ENCODE measurements around the gene LTBP1. TPM values are rescaled to one million over a fixed set of nuclear protein-coding genes. Genes with fewer than 3 reads are reported as not detected.

Gene LTBP1
- total and polyA plus RNA-seq, 7 experiments from 2014 or later, result 0.29 to 2.1 TPM; not detected in 5

DNA sequence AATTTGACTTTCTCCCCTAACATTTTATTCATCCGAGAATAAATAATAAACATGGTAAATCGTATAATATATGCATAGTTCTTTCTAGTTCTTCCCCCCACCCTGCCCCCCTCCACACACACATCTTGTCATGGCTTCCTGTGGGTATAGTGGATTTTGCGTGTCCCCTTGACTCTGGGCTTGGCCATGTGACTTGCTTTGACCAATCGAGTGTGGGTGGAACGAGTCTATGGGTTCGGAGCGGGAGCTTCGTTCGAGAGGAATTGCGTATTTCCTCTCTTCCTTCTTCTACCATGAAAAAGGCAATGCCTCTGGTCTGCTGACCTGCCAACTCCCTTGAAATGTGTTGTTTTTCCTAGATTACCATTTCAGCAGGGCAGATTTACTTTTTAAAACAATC is 175.2 kb downstream of the LTBP1 start:
- Histone ChIP-seq H3K4me3 (ENCODE audit: low read length) (no peak overlapping the region), H3K27me3 (ENCODE audit: control insufficient read depth in 2 of 2, insufficient read depth in 2 of 2, low read length in 2 of 2) (no peaks in the 10 kb centered on the region), H3K36me3 (ENCODE audit: control insufficient read depth in 2 of 3, insufficient read depth in 3 of 3, low read length in 3 of 3) (no peaks in the 10 kb centered on the region), H3K27ac (ENCODE audit: low read depth, low read length) (no peak overlapping the region), H3K4me1 (ENCODE audit: control insufficient read depth in 2 of 2, insufficient read depth in 2 of 2, low read length in 2 of 2) (no peaks in the 10 kb centered on the region), H3K9me3 (ENCODE audit: control insufficient read depth in 2 of 3, low read length in 3 of 3) (no peaks in the 10 kb centered on the region)
- no peaks in the 10 kb centered on the region for H3K4me1 Mint-ChIP-seq
- H3K27ac Mint-ChIP-seq, result no peak overlapping the region
- POLR2A ChIA-PET, result no interaction called here
- peaks cover 5 to 20% (median 16%) of the 10 kb centered on the region in 5 donors for H3K27me3 Mint-ChIP-seq
- no peak for DNase-seq
- no peaks in the 10 kb centered on the region for H3K36me3 Mint-ChIP-seq
- CTCF ChIA-PET, result no interaction called here
- no peak overlapping the region for H3K4me3 Mint-ChIP-seq
- H3K9me3 Mint-ChIP-seq, result peaks cover 0 to 8% (median 0%) of the 10 kb centered on the region in 11 donors
- intact Hi-C loops (cut with micrococcal nuclease), result no loop called here
- no peak for ATAC-seq

DNA sequence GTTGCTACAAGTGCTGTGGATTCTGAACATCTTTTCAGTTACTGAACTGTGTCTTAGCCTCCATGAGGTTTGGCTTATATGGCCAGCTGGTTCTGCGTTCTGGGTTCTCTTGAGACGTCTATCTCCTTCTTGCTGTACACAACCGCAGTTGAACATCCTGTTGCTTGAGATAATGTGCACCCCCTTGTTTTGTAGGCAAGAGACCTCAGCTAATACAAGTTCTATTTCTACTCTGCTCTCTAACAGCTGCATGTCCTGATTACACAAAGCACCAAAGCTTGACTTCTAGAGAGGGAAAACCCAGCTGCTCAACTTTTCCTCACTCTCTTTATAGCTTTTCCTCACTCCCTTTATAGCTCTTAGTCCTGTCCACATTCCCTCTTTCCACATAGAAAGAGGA is 176.0 kb downstream of the LTBP1 start:
- no peak overlapping the region for H3K4me3 Mint-ChIP-seq
- no peaks in the 10 kb centered on the region for H3K4me1 ChIP-seq (ENCODE audit: control insufficient read depth in 2 of 2, insufficient read depth in 2 of 2, low read length in 2 of 2)
- H3K4me3 ChIP-seq (ENCODE audit: low read length), result no peak overlapping the region
- POLR2A ChIA-PET, result no interaction called here
- no peaks in the 10 kb centered on the region for H3K9me3 ChIP-seq (ENCODE audit: control insufficient read depth in 2 of 3, low read length in 3 of 3)
- ATAC-seq (no peak), DNase-seq (no peak)
- no peaks in the 10 kb centered on the region for H3K27me3 ChIP-seq (ENCODE audit: control insufficient read depth in 2 of 2, insufficient read depth in 2 of 2, low read length in 2 of 2)
- peaks cover 0 to 8% (median 1%) of the 10 kb centered on the region in 11 donors for H3K9me3 Mint-ChIP-seq
- H3K27ac Mint-ChIP-seq, result no peak overlapping the region
- H3K27ac ChIP-seq (ENCODE audit: low read depth, low read length), result no peak overlapping the region
- intact Hi-C loops (cut with micrococcal nuclease), result no loop called here
- H3K36me3 ChIP-seq (ENCODE audit: control insufficient read depth in 2 of 3, insufficient read depth in 3 of 3, low read length in 3 of 3), result no peaks in the 10 kb centered on the region
- no peaks in the 10 kb centered on the region for H3K4me1 Mint-ChIP-seq
- no peaks in the 10 kb centered on the region for H3K36me3 Mint-ChIP-seq
- H3K27me3 Mint-ChIP-seq, result peaks cover 10 to 21% (median 16%) of the 10 kb centered on the region in 5 donors
- CTCF ChIA-PET, result no interaction called here

DNA sequence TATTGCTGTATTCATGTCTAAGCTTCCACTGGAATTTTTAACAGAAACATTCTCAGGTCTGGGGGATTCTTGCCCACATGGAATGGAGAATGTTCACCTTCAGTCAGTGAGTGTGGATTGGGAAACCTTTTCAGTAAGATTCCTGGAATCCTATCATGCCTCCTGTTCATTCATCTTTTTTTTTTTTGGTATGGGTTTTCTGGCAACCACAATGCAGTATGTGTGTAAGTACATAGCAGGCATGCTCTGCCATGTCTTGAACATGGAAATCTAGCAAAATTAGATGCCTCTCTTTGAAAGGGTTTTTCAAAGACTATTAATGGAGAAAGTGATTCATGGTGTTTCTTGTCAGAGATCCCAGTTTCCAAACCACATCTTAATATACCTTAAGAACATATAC is 176.5 kb downstream of the LTBP1 start:
- intact Hi-C loops (cut with micrococcal nuclease), result no loop called here
- CTCF ChIA-PET, result no interaction called here
- Mint-ChIP-seq H3K27ac (no peak overlapping the region), H3K36me3 (no peaks in the 10 kb centered on the region), H3K4me3 (no peak overlapping the region), H3K9me3 (peaks cover 0 to 8% (median 1%) of the 10 kb centered on the region in 11 donors), H3K4me1 (no peaks in the 10 kb centered on the region), H3K27me3 (peaks cover 10 to 21% (median 17%) of the 10 kb centered on the region in 5 donors)
- Histone ChIP-seq H3K27ac (ENCODE audit: low read depth, low read length) (no peak overlapping the region), H3K4me3 (ENCODE audit: low read length) (no peak overlapping the region), H3K36me3 (ENCODE audit: control insufficient read depth in 2 of 3, insufficient read depth in 3 of 3, low read length in 3 of 3) (no peaks in the 10 kb centered on the region), H3K4me1 (ENCODE audit: control insufficient read depth in 2 of 2, insufficient read depth in 2 of 2, low read length in 2 of 2) (no peaks in the 10 kb centered on the region), H3K9me3 (ENCODE audit: control insufficient read depth in 2 of 3, low read length in 3 of 3) (no peaks in the 10 kb centered on the region), H3K27me3 (ENCODE audit: control insufficient read depth in 2 of 2, insufficient read depth in 2 of 2, low read length in 2 of 2) (no peaks in the 10 kb centered on the region)
- ATAC-seq (no peak), DNase-seq (no peak)
- POLR2A ChIA-PET, result no interaction called here

DNA sequence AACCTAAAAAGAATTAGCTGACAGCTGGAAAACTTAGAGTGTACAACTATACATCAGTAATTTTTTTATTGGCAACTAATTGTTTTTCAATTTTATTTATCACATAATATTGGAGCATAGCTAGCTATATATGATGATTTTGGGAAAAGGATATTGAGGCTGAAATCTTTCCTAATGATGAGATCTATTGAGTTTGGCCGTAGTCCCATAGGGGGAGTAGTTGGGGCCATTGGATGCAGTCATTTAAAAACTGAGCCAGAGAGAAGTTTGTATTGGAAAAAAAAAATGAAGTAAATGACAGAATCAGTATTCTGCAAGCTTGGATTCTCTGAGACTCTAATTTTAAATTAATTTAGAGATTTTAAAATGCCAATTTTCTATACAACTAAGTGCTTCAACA is 179.8 kb downstream of the LTBP1 start:
- H3K36me3 ChIP-seq (ENCODE audit: control insufficient read depth in 2 of 3, insufficient read depth in 3 of 3, low read length in 3 of 3), result no peaks in the 10 kb centered on the region
- Mint-ChIP-seq H3K27me3 (peaks cover 10 to 25% (median 17%) of the 10 kb centered on the region in 5 donors), H3K27ac (no peak overlapping the region), H3K36me3 (no peaks in the 10 kb centered on the region), H3K4me1 (no peaks in the 10 kb centered on the region), H3K4me3 (no peak overlapping the region), H3K9me3 (peaks cover 0 to 5% (median 0%) of the 10 kb centered on the region in 11 donors)
- POLR2A ChIA-PET, result no interaction called here
- DNase-seq (no peak), ATAC-seq (no peak)
- H3K27me3 ChIP-seq (ENCODE audit: control insufficient read depth in 2 of 2, insufficient read depth in 2 of 2, low read length in 2 of 2), result no peaks in the 10 kb centered on the region
- no peak overlapping the region for H3K27ac ChIP-seq (ENCODE audit: low read depth, low read length)
- CTCF ChIA-PET, result no interaction called here
- no peaks in the 10 kb centered on the region for H3K4me1 ChIP-seq (ENCODE audit: control insufficient read depth in 2 of 2, insufficient read depth in 2 of 2, low read length in 2 of 2)
- no peaks in the 10 kb centered on the region for H3K9me3 ChIP-seq (ENCODE audit: control insufficient read depth in 2 of 3, low read length in 3 of 3)
- intact Hi-C loops (cut with micrococcal nuclease), result no loop called here
- H3K4me3 ChIP-seq (ENCODE audit: low read length), result no peak overlapping the region

DNA sequence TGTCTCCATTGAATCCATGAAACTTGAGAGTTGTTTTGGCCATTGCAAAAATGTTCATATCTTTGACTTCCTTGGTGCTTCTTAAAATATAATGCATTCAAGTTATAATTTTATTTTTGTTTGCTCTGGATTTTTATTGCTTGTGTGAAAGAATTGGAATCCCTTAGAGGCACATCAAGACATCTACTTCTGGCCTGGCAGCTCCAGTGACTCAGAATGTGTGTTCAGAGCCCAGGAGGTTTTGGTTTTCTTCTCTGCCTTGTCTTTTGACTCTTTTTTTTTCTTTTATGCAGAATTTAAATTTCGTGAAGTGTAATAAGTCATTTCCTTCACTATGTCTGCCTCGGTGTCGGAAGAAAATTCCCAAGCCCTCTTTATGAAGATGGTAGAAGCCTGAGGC is 180.2 kb downstream of the LTBP1 start:
- CTCF ChIA-PET, result no interaction called here
- no peaks in the 10 kb centered on the region for H3K36me3 ChIP-seq (ENCODE audit: control insufficient read depth in 2 of 3, insufficient read depth in 3 of 3, low read length in 3 of 3)
- H3K4me3 ChIP-seq (ENCODE audit: low read length), result no peak overlapping the region
- H3K27me3 Mint-ChIP-seq, result peaks cover 10 to 25% (median 17%) of the 10 kb centered on the region in 5 donors
- H3K4me1 Mint-ChIP-seq, result no peaks in the 10 kb centered on the region
- intact Hi-C loops (cut with micrococcal nuclease), result no loop called here
- H3K27ac ChIP-seq (ENCODE audit: low read depth, low read length), result no peak overlapping the region
- no peak overlapping the region for H3K27ac Mint-ChIP-seq
- H3K36me3 Mint-ChIP-seq, result no peaks in the 10 kb centered on the region
- H3K4me1 ChIP-seq (ENCODE audit: control insufficient read depth in 2 of 2, insufficient read depth in 2 of 2, low read length in 2 of 2), result no peaks in the 10 kb centered on the region
- no peak overlapping the region for H3K4me3 Mint-ChIP-seq
- H3K9me3 Mint-ChIP-seq, result peaks cover 0 to 5% (median 0%) of the 10 kb centered on the region in 11 donors
- POLR2A ChIA-PET, result no interaction called here
- no peaks in the 10 kb centered on the region for H3K9me3 ChIP-seq (ENCODE audit: control insufficient read depth in 2 of 3, low read length in 3 of 3)
- H3K27me3 ChIP-seq (ENCODE audit: control insufficient read depth in 2 of 2, insufficient read depth in 2 of 2, low read length in 2 of 2), result no peaks in the 10 kb centered on the region
- DNase-seq, result no peak
- no peak for ATAC-seq

DNA sequence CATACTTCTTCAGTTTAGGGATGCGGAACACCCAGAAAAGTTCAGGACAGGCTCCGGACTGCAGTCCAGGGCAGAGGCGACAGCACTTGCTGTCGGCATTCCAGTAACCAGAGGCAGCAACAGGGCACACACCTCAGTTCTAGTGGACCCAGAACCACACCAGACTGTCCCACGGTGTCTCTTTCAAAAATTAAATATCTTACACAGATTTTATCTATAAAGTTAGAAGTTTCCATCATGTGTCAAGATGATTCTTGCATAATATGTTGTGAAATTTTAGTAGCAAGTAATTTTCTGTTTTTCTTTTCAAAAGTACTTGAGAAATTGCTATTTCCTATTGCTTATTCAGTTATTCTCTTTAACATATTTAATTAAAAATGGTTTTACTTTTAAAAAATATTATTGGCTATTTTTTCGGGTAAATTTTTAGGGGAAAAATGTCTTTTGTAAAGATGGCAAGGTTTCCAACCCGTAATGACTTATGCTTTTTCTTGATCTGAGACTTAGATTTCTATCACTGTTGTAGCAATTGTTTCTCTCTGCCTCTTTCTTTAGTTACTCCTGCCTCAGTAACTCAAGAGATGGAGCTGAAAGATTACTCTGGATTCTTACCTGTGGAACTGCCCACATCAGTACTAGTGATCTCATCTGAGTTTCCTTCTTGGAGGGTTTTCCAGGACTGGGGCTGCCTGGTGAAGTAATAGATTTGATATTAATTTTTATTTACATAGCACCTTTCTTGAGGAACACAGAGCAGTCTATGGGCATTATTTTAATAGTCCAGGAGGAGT is 182.7 kb downstream of the LTBP1 start:
- ATAC-seq (no peak), DNase-seq (no peak)
- POLR2A ChIA-PET, result no interaction called here
- H3K4me3 Mint-ChIP-seq, result no peak overlapping the region
- H3K36me3 Mint-ChIP-seq, result no peaks in the 10 kb centered on the region
- no peaks in the 10 kb centered on the region for H3K9me3 ChIP-seq (ENCODE audit: control insufficient read depth in 2 of 3, low read length in 3 of 3)
- no peaks in the 10 kb centered on the region for H3K27me3 ChIP-seq (ENCODE audit: control insufficient read depth in 2 of 2, insufficient read depth in 2 of 2, low read length in 2 of 2)
- intact Hi-C loops (cut with micrococcal nuclease), result no loop called here
- H3K27ac Mint-ChIP-seq, result no peak overlapping the region
- no peak overlapping the region for H3K4me3 ChIP-seq (ENCODE audit: low read length)
- no peak overlapping the region for H3K27ac ChIP-seq (ENCODE audit: low read depth, low read length)
- peaks cover 11 to 23% (median 18%) of the 10 kb centered on the region in 5 donors for H3K27me3 Mint-ChIP-seq
- CTCF ChIA-PET, result no interaction called here
- H3K4me1 ChIP-seq (ENCODE audit: control insufficient read depth in 2 of 2, insufficient read depth in 2 of 2, low read length in 2 of 2), result no peaks in the 10 kb centered on the region
- no peaks in the 10 kb centered on the region for H3K36me3 ChIP-seq (ENCODE audit: control insufficient read depth in 2 of 3, insufficient read depth in 3 of 3, low read length in 3 of 3)
- no peaks in the 10 kb centered on the region for H3K4me1 Mint-ChIP-seq
- H3K9me3 Mint-ChIP-seq, result peaks cover 0 to 5% (median 0%) of the 10 kb centered on the region in 11 donors

DNA sequence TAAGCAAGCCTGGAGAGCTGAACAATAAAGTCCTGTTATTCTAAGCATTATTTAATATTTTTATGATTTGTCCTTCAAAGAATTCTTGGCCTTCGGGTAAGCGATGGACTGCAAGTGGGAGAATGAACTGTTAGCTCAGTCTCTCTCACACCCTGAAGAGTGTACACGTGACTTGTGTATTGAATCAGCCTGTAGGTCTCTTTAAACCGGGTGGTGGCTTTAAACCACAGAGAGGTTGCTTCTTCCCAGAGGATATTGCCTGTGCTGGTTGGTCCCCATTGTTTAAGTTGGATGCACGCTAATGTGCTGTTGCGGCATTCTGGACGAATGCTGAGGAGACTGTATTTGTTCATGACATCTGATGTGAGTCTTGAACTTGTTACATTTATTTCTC is 183.3 kb downstream of the LTBP1 start:
- no peaks in the 10 kb centered on the region for H3K27me3 ChIP-seq (ENCODE audit: control insufficient read depth in 2 of 2, insufficient read depth in 2 of 2, low read length in 2 of 2)
- Mint-ChIP-seq H3K27ac (no peak overlapping the region), H3K36me3 (no peaks in the 10 kb centered on the region), H3K4me1 (no peaks in the 10 kb centered on the region), H3K4me3 (no peak overlapping the region), H3K27me3 (peaks cover 11 to 25% (median 20%) of the 10 kb centered on the region in 5 donors), H3K9me3 (peaks cover 0 to 5% (median 0%) of the 10 kb centered on the region in 11 donors)
- no peaks in the 10 kb centered on the region for H3K4me1 ChIP-seq (ENCODE audit: control insufficient read depth in 2 of 2, insufficient read depth in 2 of 2, low read length in 2 of 2)
- DNase-seq (no peak), ATAC-seq (no peak)
- ChIA-PET CTCF (no interaction called here), POLR2A (no interaction called here)
- H3K9me3 ChIP-seq (ENCODE audit: control insufficient read depth in 2 of 3, low read length in 3 of 3), result no peaks in the 10 kb centered on the region
- H3K27ac ChIP-seq (ENCODE audit: low read depth, low read length), result no peak overlapping the region
- no peak overlapping the region for H3K4me3 ChIP-seq (ENCODE audit: low read length)
- no peaks in the 10 kb centered on the region for H3K36me3 ChIP-seq (ENCODE audit: control insufficient read depth in 2 of 3, insufficient read depth in 3 of 3, low read length in 3 of 3)
- intact Hi-C loops (cut with micrococcal nuclease), result no loop called here

All from naive thymus-derived CD4-positive, alpha-beta T cell (primary cell).